Dendritic cell treated with granulocyte-macrophage colony-stimulating factor and Interleukin-4, amounts not matched to agents 40 ng/mL and 50 ng/mL, for 4 days (primary cell): ENCODE measurements around the gene PRELID3B.
"Not testable (repeated sequence)": the region's sequence is repeated elsewhere in the genome, so short reads cannot be mapped to it uniquely, and the experiment has no call there.

Experiments
- H3K27ac Mint-ChIP-seq: one replicate; pipeline ENCODE4 v1.8.0; 2022; ENCODE audit warnings: mild to moderate bottlenecking, mixed read lengths
- H3K27me3 Mint-ChIP-seq: one replicate; pipeline ENCODE4 v1.8.0; 2022; ENCODE audit warnings: mild to moderate bottlenecking, mixed read lengths
- H3K36me3 Mint-ChIP-seq: one replicate; pipeline ENCODE4 v1.8.0; 2022; ENCODE audit warnings: low read depth, mixed read lengths
- H3K4me1 Mint-ChIP-seq: one replicate; pipeline ENCODE4 v1.8.0; 2022; ENCODE audit warnings: low read depth, mixed read lengths
- H3K4me3 Mint-ChIP-seq: one replicate; pipeline ENCODE4 v1.8.0; 2022; ENCODE audit warnings: mild to moderate bottlenecking, moderate library complexity, mixed read lengths
- H3K9me3 Mint-ChIP-seq: one replicate; pipeline ENCODE4 v1.8.0; 2022; ENCODE audit warnings: mixed read lengths
- intact Hi-C: fragments of 100-400 bp; cut with micrococcal nuclease; formaldehyde crosslinking; loops from one replicate; pipeline ENCODE4 v1.15.0; 2022

The PRELID3B gene

GRCh38 chr20:59042796-59043631 is 428 bp upstream of the PRELID3B start:
- Mint-ChIP-seq H3K4me3 (peak overlapping the region; percentile 94), H3K4me1 (peaks cover 34% of the 10 kb centered on the region), H3K27ac (peak overlapping the region; percentile 91), H3K27me3 (no peaks in the 10 kb centered on the region), H3K9me3 (no peaks in the 10 kb centered on the region), H3K36me3 (peaks cover 31% of the 10 kb centered on the region)
- intact Hi-C loops = no loop called here

GRCh38 chr20:59041487-59041886 is 1.1 kb downstream of the PRELID3B start:
- H3K36me3 Mint-ChIP-seq = peaks cover 46% of the 10 kb centered on the region
- H3K27me3 Mint-ChIP-seq, H3K27ac Mint-ChIP-seq, intact Hi-C loops, H3K9me3 Mint-ChIP-seq: not testable (repeated sequence)
- peak overlapping the region; percentile 94 for H3K4me3 Mint-ChIP-seq
- peaks cover 31% of the 10 kb centered on the region for H3K4me1 Mint-ChIP-seq

GRCh38 chr20:59040667-59041066 is 1.9 kb downstream of the PRELID3B start:
- Mint-ChIP-seq H3K36me3 (peaks cover 54% of the 10 kb centered on the region), H3K27ac (no peak overlapping the region), H3K27me3 (no peaks in the 10 kb centered on the region), H3K4me1 (peaks cover 32% of the 10 kb centered on the region), H3K9me3 (no peaks in the 10 kb centered on the region), H3K4me3 (peak overlapping the region; percentile 94)
- intact Hi-C loops = no loop called here

- Mint-ChIP-seq H3K27ac (no peak overlapping the region), H3K4me3 (no peak overlapping the region), H3K4me1 (peaks cover 37% of the 10 kb centered on the region), H3K9me3 (no peaks in the 10 kb centered on the region), H3K27me3 (no peaks in the 10 kb centered on the region), H3K36me3 (peaks cover 68% of the 10 kb centered on the region)
- intact Hi-C loops = loop anchor here (10.0 kb wide), 1 partner anchor 54 kb away; the partner anchor contains the start of gene NELFCD
Measured at GRCh38 chr20:59039233-59039632, 3.4 kb downstream of the PRELID3B start.

GRCh38 chr20:59037386-59037785 is 5.2 kb downstream of the PRELID3B start:
- Mint-ChIP-seq H3K27me3 (no peaks in the 10 kb centered on the region), H3K9me3 (no peaks in the 10 kb centered on the region), H3K4me1 (peaks cover 34% of the 10 kb centered on the region), H3K4me3 (no peak overlapping the region), H3K36me3 (peaks cover 70% of the 10 kb centered on the region), H3K27ac (no peak overlapping the region)
- intact Hi-C loops = loop anchor here (10.0 kb wide), 1 partner anchor 53 kb away; the partner anchor contains the start of gene NELFCD

- intact Hi-C loops = loop anchor here (10.0 kb wide), 1 partner anchor 51 kb away; the partner anchor contains the start of gene NELFCD
- H3K27ac Mint-ChIP-seq = no peak overlapping the region
- H3K4me1 Mint-ChIP-seq = peaks cover 19% of the 10 kb centered on the region
Measured at GRCh38 chr20:59035381-59035780, 7.2 kb downstream of the PRELID3B start.

GRCh38 chr20:59033616-59034165 is 8.9 kb downstream of the PRELID3B start:
- peaks cover 79% of the 10 kb centered on the region for H3K36me3 Mint-ChIP-seq
- no peak overlapping the region for H3K4me3 Mint-ChIP-seq
- no peaks in the 10 kb centered on the region for H3K27me3 Mint-ChIP-seq
- H3K27ac Mint-ChIP-seq = no peak overlapping the region
- intact Hi-C loops = loop anchor here (5.0 to 10.0 kb wide), 3 partner anchors 49 to 381 kb away; partner anchors contain the start of genes NELFCD and STX16
- peaks cover 27% of the 10 kb centered on the region for H3K4me1 Mint-ChIP-seq
- H3K9me3 Mint-ChIP-seq = no peaks in the 10 kb centered on the region

More at GRCh38 chr20:59035381-59035780, 7.2 kb downstream of the PRELID3B start:
- Mint-ChIP-seq H3K36me3 (peaks cover 69% of the 10 kb centered on the region), H3K9me3 (no peaks in the 10 kb centered on the region), H3K27me3 (no peaks in the 10 kb centered on the region), H3K4me3 (no peak overlapping the region)

GRCh38 chr20:59033093-59033492 is 9.5 kb downstream of the PRELID3B start:
- no peaks in the 10 kb centered on the region for H3K9me3 Mint-ChIP-seq
- peak overlapping the region; percentile 93 for H3K4me3 Mint-ChIP-seq
- H3K4me1 Mint-ChIP-seq = peaks cover 30% of the 10 kb centered on the region
- H3K27me3 Mint-ChIP-seq = no peaks in the 10 kb centered on the region
- H3K36me3 Mint-ChIP-seq = peaks cover 82% of the 10 kb centered on the region
- H3K27ac Mint-ChIP-seq = peak overlapping the region; percentile 98
- intact Hi-C loops = loop anchor here (5.0 to 10.0 kb wide), 3 partner anchors 48 to 381 kb away; partner anchors contain the start of genes NELFCD and STX16

GRCh38 chr20:59032713-59033059 is 9.9 kb downstream of the PRELID3B start:
- H3K27ac Mint-ChIP-seq = peak overlapping the region; percentile 98
- H3K36me3 Mint-ChIP-seq = peaks cover 81% of the 10 kb centered on the region
- peaks cover 32% of the 10 kb centered on the region for H3K4me1 Mint-ChIP-seq
- peak overlapping the region; percentile 93 for H3K4me3 Mint-ChIP-seq
- H3K27me3 Mint-ChIP-seq = no peaks in the 10 kb centered on the region
- intact Hi-C loops = loop anchor here (1.0 to 10.0 kb wide), 4 partner anchors 27 to 380 kb away; partner anchors contain the start of genes NELFCD and STX16
- H3K9me3 Mint-ChIP-seq = no peaks in the 10 kb centered on the region

GRCh38 chr20:59032023-59032712 is 10.4 kb downstream of the PRELID3B start, which contains the start of gene ATP5F1E:
Gene ATP5F1E (minus strand): TSS chr20:59032335. CDS start chr20:59032251, 84 bp downstream.
- H3K27me3 Mint-ChIP-seq = no peaks in the 10 kb centered on the region
- peak within 1 kb of the TSS; percentile 93 for H3K4me3 Mint-ChIP-seq
- H3K4me1 Mint-ChIP-seq = peaks cover 37% of the 10 kb centered on the region
- peaks cover 81% of the 10 kb centered on the region for H3K36me3 Mint-ChIP-seq
- no peaks in the 10 kb centered on the region for H3K9me3 Mint-ChIP-seq
- intact Hi-C loops = loop anchor here (1.0 to 10.0 kb wide), 4 partner anchors 27 to 380 kb away; partner anchors contain the start of genes NELFCD and STX16
- peak within 1 kb of the TSS; percentile 98 for H3K27ac Mint-ChIP-seq

- intact Hi-C loops = loop anchor here (1.0 to 10.0 kb wide), 4 partner anchors 26 to 379 kb away; partner anchors contain the start of genes NELFCD and STX16
- peaks cover 43% of the 10 kb centered on the region for H3K4me1 Mint-ChIP-seq
- H3K9me3 Mint-ChIP-seq = no peaks in the 10 kb centered on the region
- H3K27me3 Mint-ChIP-seq = no peaks in the 10 kb centered on the region
- peak overlapping the region; percentile 98 for H3K27ac Mint-ChIP-seq
- H3K4me3 Mint-ChIP-seq = peak overlapping the region; percentile 93
- H3K36me3 Mint-ChIP-seq = peaks cover 81% of the 10 kb centered on the region
Measured at GRCh38 chr20:59031564-59032022, 11.0 kb downstream of the PRELID3B start.

GRCh38 chr20:59030911-59031563 is 11.5 kb downstream of the PRELID3B start:
- peak overlapping the region; percentile 93 for H3K4me3 Mint-ChIP-seq
- H3K36me3 Mint-ChIP-seq = peaks cover 81% of the 10 kb centered on the region

GRCh38 chr20:59028812-59029211 is 13.8 kb downstream of the PRELID3B start:
- Mint-ChIP-seq H3K4me1 (peaks cover 44% of the 10 kb centered on the region), H3K9me3 (no peaks in the 10 kb centered on the region), H3K36me3 (peaks cover 81% of the 10 kb centered on the region), H3K27me3 (no peaks in the 10 kb centered on the region), H3K27ac (no peak overlapping the region), H3K4me3 (peak overlapping the region; percentile 40)
- intact Hi-C loops = no loop called here

More at GRCh38 chr20:59030911-59031563, 11.5 kb downstream of the PRELID3B start:
- peak overlapping the region; percentile 98 for H3K27ac Mint-ChIP-seq
- intact Hi-C loops = loop anchor here (5.0 to 10.0 kb wide), 3 partner anchors 46 to 379 kb away; partner anchors contain the start of genes NELFCD and STX16
- peaks cover 44% of the 10 kb centered on the region for H3K4me1 Mint-ChIP-seq
- H3K9me3 Mint-ChIP-seq = no peaks in the 10 kb centered on the region
- no peaks in the 10 kb centered on the region for H3K27me3 Mint-ChIP-seq
